ENCODE results near the gene SHC2. TPM values are rescaled to one million over a fixed set of nuclear protein-coding genes. Genes with fewer than 3 reads are reported as not detected.
"Not testable (repeated sequence)": the region's sequence is repeated elsewhere in the genome, so short reads cannot be mapped to it uniquely, and the experiment has no call there.

The SHC2 gene
- total RNA-seq, 1 experiment from 2014 or later: 0.18 TPM

GRCh38 chr19:412356-413355 lies 48.2 kb downstream of the SHC2 start:
- POLR2A ChIA-PET (ENCODE audit: unreplicated experiment): no interaction called here
- H3K27ac ChIP-seq (ENCODE audit: low read length): no peak overlapping the region
- intact Hi-C loops (cut with micrococcal nuclease): no loop called here
- no TSS peak for BruUV-seq (replicated peaks)
- DNase-seq (no peak), ATAC-seq (no peak)
- no peaks in the 10 kb centered on the region for H3K36me3 ChIP-seq (ENCODE audit: low read depth, low read length)
- no peak for TF ChIP-seq CTCF (conservative IDR thresholded peaks at IDR 0.05; ENCODE audit: low read depth, low read length)
- TF ChIP-seq EZH2phosphoT487 (IDR thresholded peaks at IDR 0.05; ENCODE audit: borderline replicate concordance, low read length): no peak
- no peak for TF ChIP-seq EZH2 (IDR thresholded peaks at IDR 0.05; ENCODE audit: low read length, unreplicated experiment)
- peaks cover 10% of the 10 kb centered on the region; the same call in 1 of the 2 replicates for H3K27me3 ChIP-seq (ENCODE audit: low read length)
- no peak overlapping the region for H2AFZ ChIP-seq (ENCODE audit: low read length)
- no peaks in the 10 kb centered on the region for H4K20me1 ChIP-seq (ENCODE audit: low read length)
- H3K4me3 ChIP-seq (ENCODE audit: low read length): no peak overlapping the region
- H3K9ac ChIP-seq (ENCODE audit: low read length): no peak overlapping the region
- CTCF ChIA-PET: no interaction called here
- no peaks in the 10 kb centered on the region for H3K4me1 ChIP-seq (ENCODE audit: insufficient read depth, low read length)
- no peak overlapping the region for H3K4me2 ChIP-seq (ENCODE audit: low read length)
- H3F3A ChIP-seq (ENCODE audit: low read length, unreplicated experiment): no peaks in the 10 kb centered on the region
- H3K79me2 ChIP-seq (ENCODE audit: low read length): no peaks in the 10 kb centered on the region
- no peaks in the 10 kb centered on the region for H3K9me2 ChIP-seq (replicated peaks; ENCODE audit: low read length)
- no peaks in the 10 kb centered on the region for H3K9me3 ChIP-seq (ENCODE audit: low read length)

- Histone ChIP-seq H3K27ac (ENCODE audit: low read length) (no peak overlapping the region), H3K9ac (ENCODE audit: low read length) (no peak overlapping the region), H4K20me1 (ENCODE audit: low read length) (no peaks in the 10 kb centered on the region), H3K4me1 (ENCODE audit: insufficient read depth, low read length) (no peaks in the 10 kb centered on the region), H3K27me3 (ENCODE audit: low read length) (peaks cover 10% of the 10 kb centered on the region; the same call in 1 of the 2 replicates), H3K4me2 (ENCODE audit: low read length) (no peak overlapping the region), H3K36me3 (ENCODE audit: low read depth, low read length) (no peaks in the 10 kb centered on the region), H2AFZ (ENCODE audit: low read length) (no peak overlapping the region), H3K79me2 (ENCODE audit: low read length) (no peaks in the 10 kb centered on the region), H3F3A (ENCODE audit: low read length, unreplicated experiment) (no peaks in the 10 kb centered on the region), H3K4me3 (ENCODE audit: low read length) (no peak overlapping the region), H3K9me3 (ENCODE audit: low read length) (no peaks in the 10 kb centered on the region), H3K9me2 (replicated peaks; ENCODE audit: low read length) (no peaks in the 10 kb centered on the region)
- no peak for ATAC-seq
- intact Hi-C loops (cut with micrococcal nuclease): no loop called here
- ChIA-PET CTCF (no interaction called here), POLR2A (ENCODE audit: unreplicated experiment) (no interaction called here)
- no peak for DNase-seq
- BruUV-seq (replicated peaks): no TSS peak
- TF ChIP-seq EZH2 (IDR thresholded peaks at IDR 0.05; ENCODE audit: low read length, unreplicated experiment) (no peak), CTCF (conservative IDR thresholded peaks at IDR 0.05; ENCODE audit: low read depth, low read length) (no peak), EZH2phosphoT487 (IDR thresholded peaks at IDR 0.05; ENCODE audit: borderline replicate concordance, low read length) (no peak)
Measured at GRCh38 chr19:411723-412355, 49.0 kb downstream of the SHC2 start.

- CTCF ChIA-PET; POLR2A ChIA-PET (ENCODE audit: unreplicated experiment); H3K9me3 ChIP-seq (ENCODE audit: low read length); H3K4me2 ChIP-seq (ENCODE audit: low read length); H3K79me2 ChIP-seq (ENCODE audit: low read length); DNase-seq; H3F3A ChIP-seq (ENCODE audit: low read length, unreplicated experiment); H3K4me1 ChIP-seq (ENCODE audit: insufficient read depth, low read length); H2AFZ ChIP-seq (ENCODE audit: low read length); intact Hi-C loops (cut with micrococcal nuclease); H3K27ac ChIP-seq (ENCODE audit: low read length); BruUV-seq (replicated peaks); H3K4me3 ChIP-seq (ENCODE audit: low read length); H3K36me3 ChIP-seq (ENCODE audit: low read depth, low read length); ATAC-seq; H3K9ac ChIP-seq (ENCODE audit: low read length); H4K20me1 ChIP-seq (ENCODE audit: low read length); H3K9me2 ChIP-seq (replicated peaks; ENCODE audit: low read length): not testable (repeated sequence)
- peaks cover 10% of the 10 kb centered on the region; the same call in 1 of the 2 replicates for H3K27me3 ChIP-seq (ENCODE audit: low read length)
Measured at GRCh38 chr19:411121-411722, 49.6 kb downstream of the SHC2 start.

All from PC-3 (cell line).